ENCODE results near the gene MPP3.

GRCh38 chr17:43784628-43785101 is 48.3 kb downstream of the MPP3 start:
- TF ChIP-seq YY1 (IDR thresholded peaks at IDR 0.05; ENCODE audit: low read depth) (no peak), REST (IDR thresholded peaks at IDR 0.05; ENCODE audit: low read depth) (no peak), EGR1 (IDR thresholded peaks at IDR 0.05) (no peak), RAD21 (IDR thresholded peaks at IDR 0.05; ENCODE audit: low read depth) (no peak), TAF1 (IDR thresholded peaks at IDR 0.05; ENCODE audit: low read depth) (no peak), MAX (IDR thresholded peaks at IDR 0.05) (no peak), TCF12 (IDR thresholded peaks at IDR 0.05; ENCODE audit: low read depth) (no peak), NFIC (IDR thresholded peaks at IDR 0.05) (no peak)
